ENCODE data around the gene DNAJA1.
"Not testable (repeated sequence)": the region's sequence is repeated elsewhere in the genome, so short reads cannot be mapped to it uniquely, and the experiment has no call there.

DNAJA1 gene

DNA sequence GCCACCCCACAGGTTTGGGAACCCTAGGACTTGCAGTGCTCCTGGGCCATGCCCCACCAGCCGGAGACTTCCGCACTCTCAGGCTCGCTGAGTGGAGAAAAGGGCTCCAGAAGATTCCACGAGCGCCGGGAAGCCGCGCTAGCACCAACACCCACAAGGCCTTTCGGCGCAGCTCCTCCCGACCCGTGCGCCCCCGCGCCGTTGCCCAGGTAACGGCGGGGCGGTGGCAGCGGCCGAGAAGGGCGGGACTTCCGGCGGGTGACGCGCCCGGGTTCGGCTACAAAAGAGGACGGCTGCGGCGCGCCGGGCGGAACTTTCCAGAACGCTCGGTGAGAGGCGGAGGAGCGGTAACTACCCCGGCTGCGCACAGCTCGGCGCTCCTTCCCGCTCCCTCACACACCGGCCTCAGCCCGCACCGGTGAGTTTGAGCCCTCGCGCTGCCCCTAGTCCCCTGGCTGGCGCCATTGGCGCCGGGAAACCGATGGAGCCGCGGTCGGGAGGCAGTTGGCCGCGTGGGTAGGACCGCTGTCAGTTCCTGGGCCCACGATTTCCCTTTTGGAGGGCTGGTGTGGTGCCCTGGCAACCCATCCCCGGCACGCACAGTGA is at the start of gene DNAJA1:
TSS of gene DNAJA1 (plus strand) at position 308 of the 606 bp plus-strand sequence. CDS start 1,212 bp downstream, outside the sequence.
- DNase-seq = peak; percentile 98

- DNase-seq = no peak
Observed at GRCh38 chr9:32978051-32978450, 47.0 kb upstream of the DNAJA1 start.

DNA sequence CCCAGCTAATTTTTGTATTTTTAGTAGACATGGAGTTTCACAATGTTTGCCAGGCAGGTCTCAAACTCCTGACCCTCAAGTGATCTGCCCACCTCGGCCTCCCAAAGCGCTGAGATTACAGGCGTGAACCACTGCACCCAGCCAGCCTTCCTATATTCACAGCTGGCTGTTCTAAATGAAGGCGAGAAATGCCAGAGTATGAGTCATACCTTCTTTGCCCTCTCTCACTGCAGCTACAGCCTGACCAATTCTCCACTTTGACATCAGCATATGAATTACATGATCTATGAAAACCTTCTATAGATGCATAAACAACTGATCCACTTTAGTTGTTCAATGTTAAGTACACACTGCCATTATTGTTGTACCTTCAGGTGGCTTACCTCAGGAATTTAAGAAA is 38.1 kb upstream of the DNAJA1 start:
- DNase-seq = no peak

DNA sequence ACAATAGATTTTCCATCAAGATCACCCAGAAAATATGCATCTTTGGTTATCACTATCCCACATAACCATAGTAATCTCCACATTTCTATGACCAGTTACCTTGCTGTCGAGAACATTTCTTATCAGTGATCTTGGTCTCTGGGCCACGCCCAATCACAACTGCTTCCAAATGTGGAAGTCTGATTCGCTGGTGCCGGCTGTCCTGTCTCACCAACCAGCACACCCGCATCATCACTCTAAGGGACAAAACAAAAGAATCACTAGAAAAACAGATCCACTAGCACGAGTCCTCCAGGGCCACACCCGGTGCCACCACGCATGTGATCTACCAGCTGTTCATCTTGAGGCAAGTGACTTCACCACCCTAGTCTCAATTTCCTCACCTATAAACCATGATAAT is 35.4 kb upstream of the DNAJA1 start:
- no peak for DNase-seq

DNA sequence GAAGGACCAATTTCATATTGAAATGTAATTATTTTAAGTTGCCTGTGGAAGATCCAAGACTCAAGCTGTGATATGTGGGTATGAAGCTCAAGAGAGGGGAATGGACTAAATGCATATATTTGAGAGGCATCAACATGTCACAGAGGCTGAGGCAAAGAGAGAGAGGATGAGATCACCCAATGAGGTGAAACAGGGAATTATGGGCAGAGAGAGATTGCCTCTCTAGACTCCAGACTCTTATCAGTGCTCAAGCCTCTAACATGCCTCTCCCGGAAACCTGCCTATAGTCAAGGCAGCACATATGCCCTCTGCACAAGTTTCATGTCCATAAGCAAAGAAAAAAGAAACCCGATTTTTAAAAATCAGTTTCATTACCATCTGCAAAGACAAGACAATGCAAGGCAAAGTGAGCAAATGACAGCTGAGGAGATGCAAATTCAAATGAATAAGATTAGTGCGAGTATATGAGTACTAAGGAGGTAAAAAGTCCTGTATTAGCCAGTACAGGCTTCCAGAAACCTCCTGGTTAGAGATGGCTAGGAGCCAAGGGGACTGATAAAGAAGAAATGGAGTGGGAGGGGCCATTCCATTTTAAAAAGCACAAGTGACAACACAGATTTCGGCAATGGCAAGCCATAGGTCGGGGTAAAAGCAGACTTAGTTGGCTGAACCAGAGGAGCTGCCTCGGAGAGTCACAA is 33.0 kb upstream of the DNAJA1 start:
- DNase-seq = no peak

DNA sequence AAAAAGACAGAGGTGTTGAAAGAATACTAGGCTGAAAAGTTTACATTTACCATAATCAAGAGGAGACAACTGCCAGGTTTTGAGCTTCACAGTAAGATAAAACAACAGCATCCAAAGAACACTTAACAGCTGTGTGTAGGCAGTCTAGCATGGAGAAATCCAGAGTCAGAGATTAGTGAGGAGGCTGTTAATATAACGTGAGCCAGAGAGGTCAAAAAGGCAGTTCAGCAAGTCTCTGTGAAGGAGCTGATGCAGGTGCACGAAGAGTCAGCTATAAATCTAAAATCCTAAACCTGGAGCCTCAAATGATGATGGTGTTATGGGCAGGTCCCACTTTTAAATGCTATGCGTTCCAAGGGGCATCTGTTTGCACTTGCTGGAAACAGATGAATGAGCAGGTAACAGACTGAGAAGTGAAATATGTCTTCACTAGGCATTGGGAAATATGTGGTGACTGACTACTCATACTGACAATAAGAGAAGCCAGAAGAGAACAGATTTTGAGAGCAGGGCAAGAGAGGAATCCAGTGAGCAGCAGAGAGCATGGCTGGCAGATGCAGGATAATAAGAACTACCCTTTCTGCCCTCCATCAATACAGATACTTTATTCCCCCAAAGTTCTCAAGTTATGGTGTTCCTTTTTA is 32.4 kb upstream of the DNAJA1 start:
- no peak for DNase-seq

GRCh38 chr9:33000682-33001055 is 24.4 kb upstream of the DNAJA1 start:
- DNase-seq = not testable (repeated sequence)

GRCh38 chr9:33005335-33005734 is 19.7 kb upstream of the DNAJA1 start:
- DNase-seq = not testable (repeated sequence)

- DNase-seq = no peak
Observed at GRCh38 chr9:33007755-33008154, 17.3 kb upstream of the DNAJA1 start.

DNA sequence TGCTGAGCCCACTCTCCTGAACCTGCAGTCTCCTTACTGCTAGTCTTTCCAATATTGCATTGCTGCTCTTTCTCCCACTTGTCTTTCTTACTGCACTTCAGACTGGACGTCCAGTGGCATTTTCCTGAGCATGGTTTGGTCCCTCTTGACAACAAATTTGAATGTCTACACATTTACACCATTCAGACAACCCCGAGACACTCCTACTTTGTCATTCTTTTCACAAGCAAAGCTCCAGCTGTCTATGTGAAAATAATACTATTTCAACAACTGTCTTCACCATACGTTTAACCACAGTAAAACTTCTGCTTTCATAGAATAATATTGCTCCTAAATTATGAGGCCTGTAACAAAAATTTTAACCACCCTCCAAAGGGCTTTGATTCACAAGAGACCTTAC is 13.2 kb upstream of the DNAJA1 start:
- no peak for DNase-seq

GRCh38 chr9:33012328-33013069 is 12.6 kb upstream of the DNAJA1 start:
- no peak for DNase-seq

DNA sequence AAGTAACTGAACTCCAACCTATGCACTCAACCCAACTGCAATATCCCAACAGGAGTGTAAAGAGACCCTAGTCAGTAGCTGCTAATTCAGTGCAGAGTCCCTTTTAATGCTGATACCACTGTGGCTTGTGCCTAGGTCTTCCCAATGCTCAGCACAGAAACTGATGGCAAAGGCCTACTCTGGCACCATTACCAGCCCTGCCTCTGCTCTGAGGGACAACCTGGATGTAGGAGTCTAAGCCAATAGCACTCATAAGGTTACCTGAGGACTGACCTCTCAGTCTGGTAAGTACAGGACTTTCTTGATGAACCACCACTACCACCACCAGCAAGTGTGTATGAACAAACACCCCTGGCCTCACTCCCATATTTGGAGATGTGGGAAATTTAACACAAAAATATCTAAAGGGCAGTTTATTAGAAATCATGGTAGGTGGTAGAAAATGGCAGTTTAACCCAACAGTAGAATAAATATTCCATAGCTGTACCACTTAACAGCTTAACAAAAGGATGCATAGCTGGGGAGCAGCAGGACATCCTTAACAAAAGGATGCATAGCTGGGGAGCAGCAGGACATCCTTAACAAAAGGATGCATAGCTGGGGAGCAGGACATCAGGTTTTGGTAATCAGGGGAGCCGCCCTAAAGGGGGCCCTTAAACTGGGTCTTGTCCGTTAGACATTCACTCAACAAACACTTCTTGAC is 11.0 kb upstream of the DNAJA1 start:
- DNase-seq = no peak

DNA sequence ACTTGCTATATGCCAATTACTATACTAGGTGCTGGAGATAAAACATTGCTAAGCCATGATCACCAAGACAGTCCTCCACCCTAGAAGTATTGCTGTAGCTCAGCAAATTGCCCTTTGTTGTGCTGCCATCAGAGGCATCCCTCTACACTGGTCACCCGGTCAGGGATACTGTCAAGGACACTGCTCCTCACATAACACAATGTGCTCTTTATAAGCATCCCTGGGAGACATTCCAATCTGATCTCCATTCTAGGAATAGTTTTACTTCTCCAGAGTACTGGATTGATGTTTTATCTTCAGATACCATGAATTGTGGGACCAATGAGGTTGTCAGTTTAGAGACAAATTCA is 10.4 kb upstream of the DNAJA1 start:
- no peak for DNase-seq

DNA sequence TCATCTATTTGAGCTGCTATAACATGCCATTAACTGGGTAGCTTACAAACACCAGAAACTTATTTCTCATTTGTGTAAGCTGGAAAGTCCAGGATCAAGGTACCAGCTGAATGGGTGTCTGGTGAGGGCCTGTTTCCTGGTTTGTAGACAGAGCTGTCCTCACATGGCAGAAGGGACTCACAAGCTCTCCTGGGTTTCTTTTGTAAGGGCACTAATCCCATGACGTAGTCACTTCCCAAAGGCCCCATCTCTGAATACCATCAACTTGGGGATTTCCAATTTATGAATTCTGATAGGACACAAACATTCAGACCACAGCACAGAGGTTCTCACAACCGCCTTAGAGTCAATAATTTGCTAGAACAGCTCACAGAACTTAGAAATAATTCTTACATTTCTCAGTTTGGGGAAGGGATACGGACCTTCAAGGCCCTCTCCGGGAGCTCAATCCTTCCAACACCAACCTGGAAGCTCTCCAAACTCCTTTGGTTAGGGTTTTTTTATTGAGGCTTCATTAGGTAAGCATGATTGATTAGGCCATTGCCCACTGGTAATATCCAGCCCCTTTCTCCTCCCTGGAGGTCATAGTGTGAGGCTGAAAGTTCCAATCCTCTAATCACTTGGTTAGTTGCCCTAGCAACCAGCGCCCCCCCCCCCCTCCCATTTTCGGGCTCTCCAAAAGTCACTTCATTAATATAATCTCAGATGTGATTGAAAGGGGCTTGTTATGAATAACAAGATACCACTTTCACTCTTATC is 7.6 kb upstream of the DNAJA1 start:
- no peak for DNase-seq

DNA sequence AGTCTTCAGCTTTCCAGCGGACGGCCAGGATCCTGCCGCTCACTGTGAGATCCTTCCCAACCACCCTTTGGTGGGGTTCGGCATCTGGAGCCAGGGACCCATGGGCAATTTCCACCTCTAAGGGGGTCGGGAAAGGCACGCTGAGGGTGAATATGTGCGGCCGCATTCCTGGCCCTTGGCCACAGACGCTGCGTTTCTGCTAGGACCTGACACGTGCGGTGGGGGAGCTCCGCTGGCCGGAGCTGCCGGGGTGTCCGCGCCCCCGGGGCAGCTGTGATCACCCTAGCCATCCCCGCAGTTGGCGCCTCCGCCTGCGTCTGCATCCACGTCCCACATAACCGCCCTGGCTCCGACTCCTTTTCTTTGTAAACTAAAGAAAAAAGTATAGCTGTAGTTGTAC is 5.3 kb upstream of the DNAJA1 start:
- DNase-seq = no peak

- no peak for DNase-seq
Observed at GRCh38 chr9:33022303-33022702, 2.8 kb upstream of the DNAJA1 start.

DNA sequence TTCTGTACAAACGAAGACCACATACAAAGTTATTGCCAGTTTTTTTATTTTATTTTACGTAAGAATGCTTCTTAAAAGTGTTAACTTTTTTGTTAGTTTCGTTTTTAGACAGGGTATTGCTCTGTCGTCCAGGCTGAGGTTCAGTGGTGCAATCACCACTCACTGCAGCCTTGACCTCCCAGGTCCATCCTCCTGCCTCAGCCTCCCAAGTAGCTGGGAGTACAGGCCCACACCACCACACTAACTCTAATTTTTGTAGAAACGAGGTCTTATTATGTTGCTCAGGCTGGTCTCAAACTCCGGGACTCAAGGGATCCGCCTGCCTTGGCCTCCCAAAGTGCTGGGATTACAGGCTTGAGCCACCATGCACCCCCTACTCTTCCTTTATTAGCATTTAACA is 2.3 kb upstream of the DNAJA1 start:
- DNase-seq = no peak

DNA sequence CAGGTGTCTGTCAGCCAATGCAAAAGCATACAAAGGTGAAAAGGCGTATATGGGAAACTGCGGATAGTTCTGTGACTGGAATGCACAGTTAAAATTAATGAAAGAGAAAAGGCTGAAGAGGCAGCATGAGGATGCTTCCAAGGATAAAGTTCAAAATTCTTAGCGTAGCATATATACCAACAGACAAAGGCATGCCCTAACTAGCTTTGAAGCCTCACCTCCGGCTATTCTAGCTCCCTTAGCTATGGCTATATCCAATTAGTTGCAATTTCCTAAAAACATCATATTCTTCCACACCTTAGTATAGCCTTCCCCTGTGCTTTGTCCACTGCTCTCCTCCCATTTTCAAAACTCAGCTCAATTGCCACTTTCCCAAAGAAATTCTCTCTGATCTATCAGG is 1.4 kb upstream of the DNAJA1 start:
- DNase-seq = no peak

GRCh38 chr9:33024126-33024965 is 727 bp upstream of the DNAJA1 start:
- no peak for DNase-seq

DNA sequence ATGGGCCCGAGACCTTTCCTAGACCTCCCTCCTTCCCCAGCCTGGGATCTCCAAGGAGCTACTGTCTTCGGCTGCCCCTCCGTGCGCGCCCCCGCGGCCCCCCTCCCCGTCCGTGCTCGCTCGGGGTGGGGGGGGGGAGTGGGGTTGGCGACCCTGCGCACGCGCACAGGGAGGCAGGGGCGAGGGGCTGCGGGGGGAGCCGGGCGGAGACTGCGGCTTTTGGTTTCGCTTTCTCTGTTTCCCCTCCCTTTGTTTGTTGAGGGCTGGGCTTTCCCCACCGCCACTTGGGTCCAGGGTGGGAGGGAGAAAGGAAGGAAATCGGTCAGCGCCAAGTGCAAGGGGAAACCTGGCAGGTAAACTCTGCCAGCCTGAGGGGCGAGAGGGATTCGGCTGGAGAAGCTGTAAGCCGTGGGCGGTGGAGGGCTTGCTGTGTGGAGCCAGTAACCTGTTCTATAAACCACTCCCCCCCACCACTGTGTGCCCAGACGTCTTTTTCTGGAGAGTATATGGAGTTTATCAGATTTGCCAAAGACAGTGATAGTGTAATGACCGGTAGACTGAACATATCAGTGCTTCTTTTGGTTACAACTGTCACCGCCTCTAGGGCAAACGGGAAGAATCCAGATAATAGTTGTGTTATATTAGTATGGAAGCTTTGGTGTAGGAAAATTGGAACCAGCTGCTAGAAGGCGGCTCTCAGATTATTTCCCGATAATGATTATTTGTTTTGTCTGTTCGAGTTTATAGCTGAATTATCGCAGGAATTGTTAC is 684 bp downstream of the DNAJA1 start:
- peak; percentile 72 for DNase-seq

Data from activated CD4-positive, CD25-positive, alpha-beta regulatory T cell treated with anti-CD3 and anti-CD28 coated beads, Interleukin-2, amount 50 U/mL, for 72 hours (primary cell).